DND-41 (cell line): ENCODE data around the gene PCID2.

Source experiments
- ATAC-seq: fragments of 200-7000 bp; cut with Tn5 transposase; 3 replicates; pipeline ENCODE4 v1.9.1; 2021; ENCODE audit warnings: low read depth; ENCODE audit not compliant: insufficient read depth
- DNase-seq: peaks from one replicate; pipeline ENCODE4 v3.0.0-alpha.2; 2020
- H2AFZ ChIP-seq: 2 replicates; pipeline ENCODE4 v1.6.0; 2012; ENCODE audit warnings: low read depth, low read length
- H3K27ac ChIP-seq: 2 replicates; pipeline ENCODE4 v1.5.1; 2012; ENCODE audit warnings: low read length, inconsistent platforms
- H3K27me3 ChIP-seq: fragments of 200-600 bp; sonication (generic); 2 replicates; pipeline ENCODE4 v1.6.0; 2012; ENCODE audit warnings: low read length, mild to moderate bottlenecking, inconsistent platforms; ENCODE audit not compliant: insufficient read depth, poor library complexity
- H3K36me3 ChIP-seq: 2 replicates; pipeline ENCODE4 v1.5.1; 2012; ENCODE audit warnings: low read length, inconsistent platforms; ENCODE audit not compliant: insufficient read depth
- H3K4me1 ChIP-seq: 2 replicates; pipeline ENCODE4 v1.5.1; 2012; ENCODE audit warnings: mild to moderate bottlenecking, low read length; ENCODE audit not compliant: insufficient read depth
- H3K4me2 ChIP-seq: 2 replicates; pipeline ENCODE4 v1.6.0; 2012; ENCODE audit warnings: mild to moderate bottlenecking, moderate library complexity, low read length, inconsistent platforms; ENCODE audit not compliant: insufficient read depth
- H3K4me3 ChIP-seq, 2 experiments: fragments of 200-600 bp in 1 of 2; shearing (Covaris generic) in 1 of 2; 2 replicates each; pipeline ENCODE4 v1.5.1; 2012 to 2016; ENCODE audit warnings: inconsistent platforms in 2 of 2, low read length in 2 of 2, mild to moderate bottlenecking in 2 of 2, low read depth in 1 of 2, moderate library complexity in 1 of 2
- H3K79me2 ChIP-seq: 2 replicates; pipeline ENCODE4 v1.6.0; 2012; ENCODE audit warnings: low read length, inconsistent platforms; ENCODE audit not compliant: insufficient read depth
- H3K9ac ChIP-seq: 2 replicates; pipeline ENCODE4 v1.6.0; 2012; ENCODE audit warnings: low read depth, mild to moderate bottlenecking, inconsistent platforms, low read length, moderate library complexity
- H3K9me3 ChIP-seq: 2 replicates; pipeline ENCODE4 v1.5.1; 2012; ENCODE audit warnings: low read length, moderate library complexity, mild to moderate bottlenecking, inconsistent platforms; ENCODE audit not compliant: insufficient read depth, severe bottlenecking
- H4K20me1 ChIP-seq: 2 replicates; pipeline ENCODE4 v1.6.0; 2012; ENCODE audit warnings: low read length; ENCODE audit not compliant: insufficient read depth
- EZH2 ChIP-seq: IDR thresholded peaks from 3 replicates; pipeline ENCODE4 v1.6.1; 2012; ENCODE audit warnings: borderline replicate concordance, low read depth, mild to moderate bottlenecking, moderate library complexity, low read length, inconsistent platforms; ENCODE audit not compliant: severe bottlenecking
- TF ChIP-seq, protein P1 (sequence below): IDR thresholded peaks from 2 replicates; pipeline ENCODE4 v1.5.1; 2012; ENCODE audit warnings: borderline replicate concordance, low read length, moderate library complexity, mild to moderate bottlenecking; ENCODE audit not compliant: poor library complexity, severe bottlenecking; ENCODE audit errors: extremely low read depth

PCID2 gene

DNA sequence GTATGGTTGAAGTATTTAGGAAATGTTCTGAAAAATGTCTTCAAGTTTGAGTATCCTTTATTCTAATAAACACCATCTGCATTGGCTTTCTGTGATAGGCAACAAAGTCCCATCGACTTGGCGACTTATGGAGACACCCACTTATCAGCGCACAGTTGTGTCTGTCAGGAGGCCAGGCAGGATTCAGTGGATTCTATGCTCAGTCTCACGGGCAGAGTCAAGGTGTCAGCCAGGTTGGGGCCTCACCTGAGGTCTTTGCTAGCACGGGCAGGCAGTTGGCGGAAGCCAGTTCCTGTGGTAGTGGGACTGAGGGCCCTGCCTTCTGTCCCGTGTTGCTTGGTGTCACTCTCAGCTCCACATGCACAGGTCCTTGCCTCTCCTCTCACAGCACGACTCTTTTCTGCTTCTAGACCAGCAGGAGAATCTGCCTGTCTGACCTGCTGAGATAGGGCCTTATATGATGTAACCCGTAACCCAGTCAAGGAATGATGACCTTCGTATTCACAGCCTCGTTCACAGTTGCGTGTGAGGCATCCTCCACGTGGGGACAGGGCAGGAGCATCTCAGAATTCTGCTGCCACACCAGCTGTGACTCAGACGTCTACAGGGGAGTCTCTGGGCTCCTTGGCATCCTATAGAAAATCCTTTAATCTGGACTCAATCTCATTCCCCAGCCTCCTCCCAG, 10.9 kb upstream of the PCID2 start:
- Histone ChIP-seq H3K4me1 (no peaks in the 10 kb centered on the region), H3K9ac (no peak overlapping the region), H3K4me2 (no peak overlapping the region), H3K79me2 (peaks cover 97% of the 10 kb centered on the region), H2AFZ (no peak overlapping the region), H3K4me3 (no peak overlapping the region), H3K9me3 (no peaks in the 10 kb centered on the region), H3K27ac (no peak overlapping the region), H3K27me3 (no peaks in the 10 kb centered on the region), H3K36me3 (peaks cover 57% of the 10 kb centered on the region), H4K20me1 (peaks cover 75% of the 10 kb centered on the region)
- DNase-seq (no peak), ATAC-seq (no peak)
- TF ChIP-seq EZH2 = no peak
- TF ChIP-seq, protein P1, sequence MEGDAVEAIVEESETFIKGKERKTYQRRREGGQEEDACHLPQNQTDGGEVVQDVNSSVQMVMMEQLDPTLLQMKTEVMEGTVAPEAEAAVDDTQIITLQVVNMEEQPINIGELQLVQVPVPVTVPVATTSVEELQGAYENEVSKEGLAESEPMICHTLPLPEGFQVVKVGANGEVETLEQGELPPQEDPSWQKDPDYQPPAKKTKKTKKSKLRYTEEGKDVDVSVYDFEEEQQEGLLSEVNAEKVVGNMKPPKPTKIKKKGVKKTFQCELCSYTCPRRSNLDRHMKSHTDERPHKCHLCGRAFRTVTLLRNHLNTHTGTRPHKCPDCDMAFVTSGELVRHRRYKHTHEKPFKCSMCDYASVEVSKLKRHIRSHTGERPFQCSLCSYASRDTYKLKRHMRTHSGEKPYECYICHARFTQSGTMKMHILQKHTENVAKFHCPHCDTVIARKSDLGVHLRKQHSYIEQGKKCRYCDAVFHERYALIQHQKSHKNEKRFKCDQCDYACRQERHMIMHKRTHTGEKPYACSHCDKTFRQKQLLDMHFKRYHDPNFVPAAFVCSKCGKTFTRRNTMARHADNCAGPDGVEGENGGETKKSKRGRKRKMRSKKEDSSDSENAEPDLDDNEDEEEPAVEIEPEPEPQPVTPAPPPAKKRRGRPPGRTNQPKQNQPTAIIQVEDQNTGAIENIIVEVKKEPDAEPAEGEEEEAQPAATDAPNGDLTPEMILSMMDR = no peak

DNA sequence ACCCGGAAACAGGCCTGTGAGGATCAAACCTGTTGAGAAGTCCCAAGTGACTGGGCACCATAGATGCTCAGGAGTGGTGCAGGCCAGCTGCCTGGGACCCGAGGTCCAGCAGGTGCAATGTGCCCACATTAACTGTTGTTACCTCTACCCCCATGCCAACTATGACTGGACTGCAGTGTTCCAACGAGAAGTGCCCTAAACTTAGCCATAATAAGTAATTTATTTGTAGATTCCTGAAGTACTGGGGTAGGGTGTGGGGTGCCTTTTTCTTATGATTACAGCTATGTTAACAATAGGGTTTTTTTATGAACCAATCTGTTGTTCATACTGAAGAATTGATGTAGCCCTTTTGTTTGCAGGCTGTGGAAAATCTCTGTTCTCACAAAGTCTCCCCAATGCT, 10.1 kb upstream of the PCID2 start:
- no peak overlapping the region for H3K9ac ChIP-seq
- H4K20me1 ChIP-seq = peaks cover 78% of the 10 kb centered on the region
- TF ChIP-seq, protein P1 = no peak
- TF ChIP-seq EZH2 = no peak
- H3K9me3 ChIP-seq = no peaks in the 10 kb centered on the region
- H3K4me3 ChIP-seq = no peak overlapping the region
- H3K27me3 ChIP-seq = no peaks in the 10 kb centered on the region
- no peak for ATAC-seq
- H3K4me1 ChIP-seq = peaks cover 4% of the 10 kb centered on the region
- H3K36me3 ChIP-seq = peaks cover 55% of the 10 kb centered on the region
- H3K4me2 ChIP-seq = no peak overlapping the region
- DNase-seq = no peak
- H3K79me2 ChIP-seq = peaks cover 99% of the 10 kb centered on the region
- no peak overlapping the region for H3K27ac ChIP-seq
- H2AFZ ChIP-seq = no peak overlapping the region

DNA sequence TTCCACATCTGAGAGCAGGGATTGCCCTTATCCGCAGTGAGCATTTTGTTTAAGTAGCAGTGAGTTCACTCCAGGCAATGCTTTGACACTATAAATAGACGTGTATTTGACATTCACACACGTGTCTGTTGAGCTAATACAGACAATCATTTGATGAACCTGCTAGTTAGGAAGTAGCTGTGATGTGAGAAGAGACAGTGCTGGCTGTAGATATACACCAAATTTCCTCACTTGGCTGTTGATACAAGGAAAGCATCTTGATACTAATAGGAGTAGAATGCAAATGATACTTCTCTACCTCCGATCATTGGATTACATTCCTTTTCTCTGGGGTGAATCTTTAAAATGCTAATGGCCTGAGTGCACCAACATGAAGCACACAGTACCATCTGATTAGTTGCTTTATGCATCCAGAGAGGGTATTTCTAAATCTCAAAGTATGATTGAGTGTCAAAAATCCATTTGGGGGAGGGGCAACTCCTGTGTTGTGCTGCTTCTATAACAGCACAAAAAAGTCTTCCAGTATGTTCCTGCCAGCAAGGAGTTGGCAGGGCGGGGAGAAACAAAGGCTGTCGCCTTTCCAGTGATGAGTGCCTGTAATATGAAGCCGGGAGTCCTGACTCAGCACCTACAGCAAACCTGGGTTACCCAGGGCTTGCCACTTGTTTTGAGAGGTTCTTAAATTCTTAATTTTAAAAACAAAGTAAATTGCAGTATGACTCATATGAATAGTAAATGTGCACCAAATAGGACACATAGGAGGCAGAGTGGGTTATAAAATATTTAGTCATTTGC, 8.0 kb upstream of the PCID2 start:
- Histone ChIP-seq H3K9ac (no peak overlapping the region), H3K4me1 (peaks cover 23% of the 10 kb centered on the region), H2AFZ (no peak overlapping the region), H3K4me3 (no peak overlapping the region), H3K4me2 (no peak overlapping the region), H4K20me1 (peaks cover 80% of the 10 kb centered on the region), H3K9me3 (no peaks in the 10 kb centered on the region), H3K27ac (no peak overlapping the region), H3K27me3 (no peaks in the 10 kb centered on the region), H3K79me2 (peaks cover 100% of the 10 kb centered on the region), H3K36me3 (peaks cover 48% of the 10 kb centered on the region)
- TF ChIP-seq, protein P1 = no peak
- TF ChIP-seq EZH2 = no peak
- ATAC-seq (no peak), DNase-seq (no peak)
